HG03175 (cell line): ENCODE results near the gene LAMP5.

Experiments used
- ATAC-seq: cut with Tn5 transposase; IDR thresholded peaks from one replicate; pipeline ENCODE4 v1.9.1; 2021; ENCODE audit warnings: mild to moderate bottlenecking, moderate library complexity; ENCODE audit not compliant: unreplicated experiment

The LAMP5 gene

GRCh38 chr20:9532069-9532838, 17.9 kb downstream of the LAMP5 start:
- ATAC-seq, result no peak

GRCh38 chr20:9534025-9534424, 19.6 kb downstream of the LAMP5 start:
- no peak for ATAC-seq

DNA sequence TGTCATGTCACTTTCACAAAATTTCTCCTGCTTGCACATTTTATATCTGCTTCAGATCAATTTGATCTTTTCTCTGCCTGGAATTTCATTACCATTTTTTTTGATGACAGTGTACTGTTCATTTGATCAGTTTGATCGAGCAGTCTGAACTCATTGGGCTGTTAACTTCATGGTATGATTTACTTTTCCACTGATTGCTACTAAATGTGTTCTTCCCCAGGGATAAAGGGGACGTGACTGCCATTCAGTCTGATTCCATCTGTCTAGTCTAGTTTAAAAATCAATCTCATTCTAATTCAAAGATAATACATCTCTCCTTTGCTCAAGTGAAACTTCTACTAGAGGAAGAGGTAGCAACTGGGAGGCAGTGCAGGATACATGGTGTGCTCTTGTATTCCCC, 21.1 kb downstream of the LAMP5 start:
- no peak for ATAC-seq

- no peak for ATAC-seq
Measured at GRCh38 chr20:9543214-9543613, 28.8 kb downstream of the LAMP5 start.

DNA sequence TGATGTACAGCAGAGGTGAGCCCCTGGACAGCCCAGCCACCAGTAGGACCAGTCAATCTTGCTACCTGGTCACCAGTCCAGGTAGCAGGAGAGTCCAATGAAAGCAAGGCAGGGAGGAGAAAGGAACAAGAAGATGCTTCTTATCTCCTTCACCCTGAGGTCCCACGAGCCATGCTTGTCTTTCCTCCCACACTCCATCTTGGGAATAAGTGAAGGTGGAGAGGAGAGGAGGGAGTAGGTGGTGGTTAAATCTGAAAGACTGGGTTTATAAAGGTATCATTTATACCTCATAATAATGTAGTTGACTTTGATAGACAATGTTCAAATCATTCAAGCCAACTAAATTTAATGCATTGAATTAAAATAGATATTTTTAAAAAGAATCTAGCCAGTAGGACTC, 35.9 kb downstream of the LAMP5 start:
- ATAC-seq, result no peak

DNA sequence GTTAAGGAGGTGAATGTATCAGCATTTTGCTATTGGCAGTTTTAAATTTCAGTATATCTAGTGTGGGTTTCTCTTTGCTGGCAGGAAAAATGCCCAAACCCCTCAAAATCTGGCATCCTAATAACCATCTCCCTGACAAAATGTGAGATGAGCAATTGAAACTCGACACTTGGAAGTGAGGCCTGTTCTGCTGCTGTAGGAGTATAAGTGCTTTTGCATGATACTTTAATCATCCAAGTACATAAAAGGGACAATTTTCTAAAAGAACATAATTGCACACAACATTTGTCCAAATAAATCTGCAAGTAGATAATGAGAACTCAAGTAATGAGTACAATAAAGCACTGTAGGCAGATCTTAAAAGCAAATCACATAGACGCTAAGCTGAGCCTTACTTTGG, 36.5 kb downstream of the LAMP5 start:
- ATAC-seq, result no peak

DNA sequence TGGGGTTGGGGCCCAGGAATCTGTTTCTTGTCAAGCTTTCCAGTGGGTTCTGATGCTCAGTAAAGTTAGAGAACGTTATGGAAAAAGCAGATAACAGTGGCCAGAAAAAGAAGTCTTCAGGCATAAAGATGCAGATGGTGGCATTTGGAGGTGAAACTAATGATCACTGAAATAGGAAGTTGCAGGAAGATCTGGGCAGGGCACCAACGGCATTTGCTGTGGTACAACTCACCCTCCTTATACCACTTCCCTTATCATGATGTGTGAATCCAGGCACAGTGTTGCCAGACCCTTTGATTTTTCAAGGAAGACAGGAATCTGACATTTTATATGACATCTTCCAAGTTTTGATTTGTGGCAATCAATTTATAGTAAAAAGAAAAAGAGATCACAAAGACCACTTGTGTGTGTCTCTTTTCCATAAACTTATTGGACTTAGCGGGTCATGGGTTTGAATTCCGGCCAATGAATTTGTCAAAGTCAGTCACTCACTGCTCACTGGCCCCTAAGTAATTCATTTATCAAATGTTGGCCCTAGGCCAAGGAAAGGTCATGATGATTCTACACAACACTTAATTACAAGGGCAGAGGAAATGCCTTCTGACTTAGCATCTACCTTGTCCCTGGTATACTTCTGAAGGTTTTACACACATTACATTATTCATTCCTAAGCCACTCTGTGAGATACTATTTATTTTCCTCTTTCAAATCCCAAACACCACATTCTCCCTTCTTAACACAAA, 37.6 kb downstream of the LAMP5 start:
- no peak for ATAC-seq

DNA sequence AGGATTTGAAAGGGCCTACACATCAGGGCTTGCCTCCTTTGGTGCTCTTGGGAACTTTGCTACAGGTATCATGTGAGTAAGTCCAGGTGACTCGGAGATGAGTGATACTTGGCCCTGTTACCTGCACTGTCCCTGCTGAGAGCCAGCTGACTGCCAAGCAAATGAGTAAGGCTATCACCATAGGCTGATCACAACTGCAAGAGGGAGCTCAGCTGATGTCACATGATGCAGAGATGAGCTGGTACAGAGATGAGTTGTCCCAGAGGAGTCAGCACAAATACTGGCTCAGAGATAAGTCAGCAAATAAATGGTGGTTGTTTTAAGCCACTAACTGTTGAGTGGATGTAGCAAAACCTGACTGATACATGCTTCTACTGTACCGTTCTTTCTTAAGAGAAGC, 41.4 kb downstream of the LAMP5 start:
- no peak for ATAC-seq

DNA sequence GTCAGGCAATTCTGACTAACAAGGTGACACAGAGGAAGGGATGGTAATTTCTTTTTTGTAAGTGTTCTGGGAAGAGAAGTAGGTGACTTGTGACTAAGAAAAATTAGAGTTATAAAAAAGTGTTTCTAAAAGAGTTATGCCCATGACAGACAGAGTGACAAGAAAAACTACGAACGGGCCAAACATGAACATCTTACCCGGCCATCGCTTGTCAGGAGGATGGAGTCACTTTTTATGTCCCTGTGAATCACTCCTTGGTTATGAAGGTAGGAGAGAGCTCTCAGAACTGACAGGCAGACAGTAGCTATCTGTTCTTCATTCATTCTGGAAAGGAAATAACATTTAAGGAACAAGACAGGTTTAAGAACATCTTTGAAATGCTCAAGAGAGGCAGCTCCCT, 43.0 kb downstream of the LAMP5 start:
- ATAC-seq, result no peak

DNA sequence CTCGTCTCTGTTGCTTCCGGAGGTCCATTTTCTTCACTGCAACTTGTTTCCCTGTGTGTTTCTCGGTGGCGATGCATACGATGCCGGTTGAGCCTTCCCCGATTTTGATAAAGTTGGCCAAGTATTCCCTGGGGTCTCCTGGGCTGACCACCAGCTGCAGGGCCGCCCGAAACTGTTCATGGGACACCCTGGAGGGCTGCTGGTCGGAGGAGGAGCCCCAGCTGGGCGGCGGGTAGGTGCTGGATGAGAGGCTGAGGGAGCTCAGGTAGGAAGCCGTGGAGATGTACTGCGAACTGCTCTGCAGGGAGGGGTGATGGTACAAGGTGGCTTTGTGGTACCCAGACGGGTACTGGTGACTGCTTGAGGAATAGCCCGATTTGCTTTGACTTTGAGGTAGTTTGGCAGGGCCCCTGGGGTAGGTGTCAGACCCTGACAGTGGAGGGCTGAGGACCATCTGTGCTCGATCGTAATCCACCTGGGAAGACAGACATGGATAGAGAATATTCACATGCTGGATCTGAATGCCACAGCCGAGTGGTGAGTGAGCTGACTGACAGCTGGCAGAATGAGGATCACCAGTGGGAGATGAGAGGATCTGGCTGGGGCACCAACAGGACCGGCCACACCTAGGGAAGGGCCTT, 51.6 kb downstream of the LAMP5 start:
- ATAC-seq, result no peak

DNA sequence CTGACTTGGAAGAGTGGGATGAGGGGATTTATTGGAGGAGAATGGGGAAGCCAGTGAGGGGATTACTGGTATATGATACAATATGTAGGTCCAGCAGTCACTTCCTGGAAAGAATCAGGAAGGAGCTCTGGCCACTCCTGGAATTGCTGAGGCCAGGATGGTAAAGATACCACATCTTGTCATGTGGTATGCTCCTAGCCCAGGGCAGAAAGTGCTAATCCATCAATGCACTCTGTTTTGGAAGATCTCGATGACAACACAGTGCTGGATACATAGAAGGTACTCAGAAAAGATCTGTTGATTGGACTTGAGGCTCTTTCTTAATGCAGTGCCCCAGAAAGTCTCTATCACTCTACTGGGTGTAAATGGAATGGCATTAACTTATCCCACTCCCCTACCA, 52.6 kb downstream of the LAMP5 start:
- ATAC-seq, result no peak

DNA sequence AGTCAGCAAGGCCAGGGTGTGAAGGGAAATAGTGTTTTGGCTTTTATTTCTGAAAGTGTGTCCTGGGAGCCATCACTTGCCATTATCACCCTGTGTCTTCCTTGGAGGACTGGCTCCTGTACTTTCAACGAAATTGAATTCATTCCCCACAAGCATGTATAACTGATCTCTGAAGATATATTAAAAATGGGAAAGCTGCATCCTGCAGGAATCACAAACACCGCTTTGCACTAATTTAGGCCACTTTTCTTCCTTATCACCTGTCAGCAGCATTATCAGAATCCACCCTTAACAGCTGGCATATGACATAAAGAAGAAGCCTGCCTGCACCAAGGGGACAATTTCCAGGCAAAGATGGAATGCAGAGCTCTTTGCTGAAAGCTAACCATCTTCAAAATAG, 56.2 kb downstream of the LAMP5 start:
- no peak for ATAC-seq

DNA sequence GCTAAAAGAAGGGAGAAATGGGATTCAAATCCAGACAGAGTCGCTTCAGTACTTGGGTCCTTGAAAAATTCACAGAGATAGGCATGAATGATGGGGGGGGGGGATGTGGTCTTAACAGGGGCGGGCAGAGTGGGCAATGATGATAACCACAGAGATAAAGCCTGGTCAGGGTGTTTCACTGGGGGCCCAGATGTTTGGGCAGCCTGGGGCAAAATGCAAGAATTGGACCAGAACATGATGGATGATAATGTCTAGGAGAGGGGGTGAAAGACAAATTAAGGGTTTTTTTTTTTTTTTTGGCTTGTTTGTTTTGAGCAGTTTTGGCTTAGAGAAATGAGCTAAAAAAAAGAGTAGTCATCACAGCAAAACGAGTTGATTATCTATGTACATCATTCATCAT, 57.4 kb downstream of the LAMP5 start:
- ATAC-seq, result no peak

GRCh38 chr20:9572670-9573069, 58.3 kb downstream of the LAMP5 start:
- no peak for ATAC-seq

- no peak for ATAC-seq
Measured at GRCh38 chr20:9573335-9574151, 59.2 kb downstream of the LAMP5 start.

DNA sequence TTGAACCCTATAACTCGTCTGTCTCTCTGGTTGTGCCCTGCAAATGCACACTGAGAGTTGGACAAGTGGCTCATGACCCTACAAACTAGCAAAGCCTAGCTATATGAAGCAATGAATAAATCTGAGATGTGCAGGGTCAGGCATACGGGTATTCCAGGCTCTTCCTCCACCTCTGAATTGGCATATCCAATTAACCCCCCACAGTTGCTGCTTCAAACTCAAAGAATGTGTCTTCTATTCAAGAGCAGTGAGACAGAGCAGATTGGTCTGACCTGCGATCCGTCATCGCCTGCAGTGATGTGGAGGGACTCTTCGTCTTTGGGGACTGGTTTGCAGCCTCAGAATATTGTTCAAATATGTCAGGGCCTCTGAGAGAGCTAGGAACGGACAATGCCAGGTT, 59.8 kb downstream of the LAMP5 start:
- no peak for ATAC-seq

DNA sequence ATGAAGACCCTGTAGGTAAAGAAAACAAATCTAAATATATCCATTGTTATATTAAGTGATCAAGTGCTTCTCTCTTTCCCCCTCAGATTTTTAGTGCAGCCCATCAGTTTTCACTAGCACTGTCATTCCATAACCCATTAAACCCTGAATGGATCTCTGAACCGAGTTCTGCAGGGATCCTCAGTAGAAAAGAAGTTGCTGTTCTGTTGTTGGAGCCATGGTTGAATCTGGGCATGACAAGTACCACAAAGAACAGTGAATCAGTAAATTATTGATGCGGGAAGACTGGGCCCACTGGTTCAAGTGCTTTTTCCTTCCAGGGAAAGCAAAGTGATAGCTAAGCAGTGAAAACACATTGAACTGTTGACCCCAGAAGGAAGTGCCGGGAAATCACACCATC, 60.4 kb downstream of the LAMP5 start:
- ATAC-seq, result no peak

DNA sequence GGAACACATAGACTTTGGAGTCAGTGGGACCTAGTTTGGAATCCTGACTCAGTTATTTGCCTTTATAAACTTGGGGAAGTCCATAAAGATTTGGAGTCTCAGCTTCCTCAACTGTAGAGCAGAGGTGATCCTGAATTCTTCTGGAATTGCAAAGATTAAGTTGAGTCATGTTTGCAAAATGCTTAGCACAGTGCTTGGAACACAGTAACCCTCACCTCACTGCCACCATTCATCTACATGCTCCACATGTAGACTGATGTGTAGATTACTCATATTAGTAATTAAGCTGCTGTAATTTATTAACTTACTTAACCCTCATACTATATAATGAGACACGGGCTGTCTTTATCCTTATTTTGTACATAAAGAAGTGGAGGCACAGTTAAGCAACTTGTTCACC, 61.4 kb downstream of the LAMP5 start:
- no peak for ATAC-seq

- ATAC-seq, result no peak
Measured at GRCh38 chr20:9576695-9577094, 62.3 kb downstream of the LAMP5 start.

GRCh38 chr20:9577397-9577796, 63.0 kb downstream of the LAMP5 start:
- ATAC-seq, result no peak

DNA sequence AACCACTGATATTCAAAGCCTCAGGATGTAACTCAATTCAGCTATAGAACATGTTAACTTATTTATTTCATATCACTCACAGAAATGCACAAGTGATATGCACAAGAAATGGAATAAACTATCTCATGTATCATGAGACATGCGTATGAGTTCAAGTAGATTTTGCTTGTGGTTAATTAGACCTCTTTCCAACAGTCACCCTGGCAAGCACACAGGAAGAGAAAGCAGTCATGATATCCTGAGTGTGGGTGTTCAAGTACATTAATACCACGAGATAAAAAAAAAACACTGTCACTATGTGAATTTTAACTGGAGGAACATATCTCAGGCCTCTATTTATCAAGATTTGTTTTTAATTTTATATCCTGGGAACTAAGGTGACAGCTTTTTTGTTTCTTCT, 64.2 kb downstream of the LAMP5 start:
- ATAC-seq, result no peak
